GM12892 (cell line): ENCODE data around the gene PDE4B.

Experiments used
- DNase-seq: peaks from one replicate; pipeline ENCODE4 v3.0.0; 2011; ENCODE audit not compliant: insufficient read length
- FAIRE-seq: peaks from 2 replicates; lab custom pipeline; 2011; peaks lifted over from hg19 to GRCh38; lab: Jason Lieb, UNC
- POLR2A ChIP-seq: IDR thresholded peaks from 2 replicates; pipeline ENCODE4 v1.6.1; 2011; ENCODE audit warnings: low read depth, low read length, control low read depth
- POLR2AphosphoS5 ChIP-seq: IDR thresholded peaks from 2 replicates; pipeline ENCODE4 v1.6.1; 2011; ENCODE audit warnings: low read depth, low read length, control low read depth
- TAF1 ChIP-seq: IDR thresholded peaks from 2 replicates; pipeline ENCODE4 v1.6.1; 2011; ENCODE audit warnings: low read depth, mild to moderate bottlenecking, control low read depth, low read length, borderline replicate concordance

PDE4B gene

DNA sequence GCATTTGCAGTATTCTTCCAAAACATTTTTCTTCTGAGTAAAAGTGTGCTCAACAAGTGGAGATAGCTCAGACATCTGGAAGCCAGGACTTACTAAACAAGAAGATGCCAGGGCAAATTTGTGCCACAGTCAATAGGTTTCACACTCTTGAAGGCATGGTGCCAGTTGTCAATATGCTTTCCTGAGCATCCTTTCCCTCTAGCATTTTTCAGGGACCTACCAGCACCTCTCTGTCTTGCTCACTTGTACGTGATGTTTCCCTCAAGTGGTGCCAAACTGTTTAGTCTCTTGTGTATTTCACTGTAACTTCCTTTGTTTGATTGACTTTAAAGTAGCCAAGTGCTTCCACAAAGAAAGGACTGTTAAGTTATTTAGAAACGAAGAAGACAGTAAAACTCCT lies 547.2 kb downstream of the PDE4B start:
- DNase-seq = no peak
- peak; percentile 93 for FAIRE-seq
- TF ChIP-seq POLR2A (peak; percentile 49; the same call in 1 of the 2 replicates), TAF1 (no peak)

DNA sequence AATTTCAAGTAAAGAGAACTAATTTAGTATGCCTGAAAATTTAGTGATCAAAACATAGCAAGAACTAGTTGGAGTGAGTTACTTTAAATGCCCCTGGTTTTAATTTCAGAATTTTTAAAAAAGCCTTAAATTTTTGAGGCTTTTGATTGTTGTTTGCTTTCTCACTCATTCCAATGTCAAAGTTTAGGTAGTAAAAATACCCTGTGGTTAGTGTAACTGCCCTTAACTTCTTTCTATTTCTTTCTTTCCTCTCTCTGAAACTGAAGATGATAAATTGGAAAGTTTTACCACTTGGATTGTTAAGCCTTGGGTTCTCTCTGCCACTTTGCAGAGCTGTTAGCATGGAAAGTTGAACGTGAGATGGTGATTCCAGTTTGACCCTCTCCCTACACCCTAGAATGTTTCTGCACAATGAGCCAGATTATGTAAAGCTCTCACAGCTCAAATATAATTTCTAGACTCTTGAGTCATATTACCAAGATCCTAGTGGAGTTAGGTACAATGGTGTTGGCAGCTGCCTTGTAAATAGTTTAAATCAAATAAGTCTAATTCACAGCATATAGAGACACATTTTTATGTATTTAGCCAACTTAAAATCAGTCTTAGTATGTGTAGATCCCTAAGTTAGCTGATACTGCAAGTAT lies 548.9 kb downstream of the PDE4B start:
- DNase-seq (no peak), FAIRE-seq (peak; percentile 77)
- TF ChIP-seq POLR2AphosphoS5 = no peak
- TF ChIP-seq POLR2A = no peak
- TF ChIP-seq TAF1 = no peak

DNA sequence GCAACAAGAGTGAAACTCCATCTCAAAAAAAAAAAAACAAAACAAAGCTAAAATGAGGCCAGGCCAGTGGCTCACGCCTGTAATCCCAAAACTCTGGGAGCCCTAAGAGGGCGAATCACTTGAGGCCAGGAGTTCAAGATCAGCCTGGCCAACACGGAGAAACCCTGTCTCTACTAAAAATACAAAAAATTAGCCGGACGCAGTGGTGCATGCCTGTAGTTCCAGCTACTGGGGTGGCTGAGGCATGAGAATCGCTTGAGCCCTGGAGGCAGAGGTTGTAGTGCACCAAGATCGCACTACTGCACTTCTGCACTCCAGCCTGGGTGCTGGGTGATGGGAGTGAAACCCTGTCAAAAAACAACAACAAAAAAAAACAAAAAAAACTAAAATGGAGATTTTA lies 550.0 kb downstream of the PDE4B start:
- TF ChIP-seq TAF1 = no peak
- DNase-seq (no peak), FAIRE-seq (peak; percentile 87)

DNA sequence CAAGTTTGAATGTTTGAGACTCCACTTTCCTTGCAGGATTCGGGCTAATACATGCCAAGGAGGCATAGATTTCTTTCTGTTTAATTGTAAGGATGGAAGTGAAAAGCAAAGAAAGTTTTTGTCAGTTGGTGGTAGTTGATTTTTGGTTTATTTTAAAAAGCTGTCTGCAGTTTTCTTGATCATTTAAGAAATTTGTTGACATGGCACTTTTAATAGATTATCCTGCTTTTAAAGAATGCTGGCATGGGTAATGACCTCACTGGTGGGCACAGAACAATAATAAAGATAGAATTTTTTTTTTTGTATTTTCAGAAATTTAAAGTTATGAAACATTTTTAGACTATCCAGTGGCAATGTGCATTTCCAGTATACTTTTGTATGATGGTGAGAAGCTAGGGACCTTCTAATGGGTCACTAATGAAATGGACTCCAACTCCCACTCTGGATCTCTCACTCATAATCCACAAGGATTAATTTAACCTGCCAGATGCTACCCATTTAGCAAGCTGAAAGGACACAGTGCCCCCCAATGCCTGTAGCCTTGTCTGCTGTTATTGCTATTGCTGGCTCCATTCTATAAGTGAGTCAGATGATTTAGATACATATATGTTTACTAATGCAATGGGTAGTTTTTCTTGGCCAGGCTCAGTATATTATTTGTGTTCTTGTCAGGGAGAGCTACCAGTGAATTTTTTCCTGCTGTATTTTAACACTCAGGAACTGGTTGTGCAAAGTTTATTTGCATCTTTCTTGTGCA lies 551.1 kb downstream of the PDE4B start:
- TF ChIP-seq POLR2AphosphoS5 (no peak), TAF1 (no peak), POLR2A (no peak)
- DNase-seq (no peak), FAIRE-seq (peak; percentile 70)

DNA sequence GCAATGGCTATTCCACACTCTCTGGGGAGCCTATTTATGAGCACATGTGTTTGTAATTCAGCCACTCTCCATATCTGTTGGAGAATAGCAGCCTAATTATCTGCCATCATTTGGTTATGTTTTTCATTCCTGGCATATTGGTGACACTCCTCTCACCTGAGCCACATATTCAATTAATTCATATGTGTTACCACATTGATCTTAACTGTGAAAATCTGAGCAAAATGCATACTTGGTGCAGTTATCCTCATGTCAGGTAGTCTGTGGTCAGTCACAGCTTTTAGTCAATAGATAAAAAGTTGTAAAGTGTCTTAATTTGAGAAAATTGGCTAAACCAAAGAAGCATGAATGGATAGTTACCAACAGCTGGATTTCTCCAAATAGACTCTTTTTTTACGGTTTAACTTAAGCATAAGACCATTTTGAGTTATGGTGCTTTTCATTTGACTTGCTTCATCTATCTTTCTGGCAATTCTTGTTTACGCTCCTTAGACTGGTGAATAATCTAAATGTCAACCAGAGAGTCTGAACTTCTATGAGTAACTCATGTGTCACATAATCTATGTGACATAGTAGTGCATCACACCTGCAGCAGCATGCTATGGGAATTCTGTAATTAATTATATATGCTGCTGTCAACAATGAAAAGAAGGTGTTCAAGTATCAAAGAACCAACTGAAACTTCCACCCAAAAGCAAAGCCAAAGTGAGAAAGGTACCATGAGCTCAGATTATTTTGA lies 553.5 kb downstream of the PDE4B start:
- FAIRE-seq (peak; percentile 69), DNase-seq (no peak)
- no peak for TF ChIP-seq POLR2A
- TF ChIP-seq POLR2AphosphoS5 = no peak
- TF ChIP-seq TAF1 = no peak

DNA sequence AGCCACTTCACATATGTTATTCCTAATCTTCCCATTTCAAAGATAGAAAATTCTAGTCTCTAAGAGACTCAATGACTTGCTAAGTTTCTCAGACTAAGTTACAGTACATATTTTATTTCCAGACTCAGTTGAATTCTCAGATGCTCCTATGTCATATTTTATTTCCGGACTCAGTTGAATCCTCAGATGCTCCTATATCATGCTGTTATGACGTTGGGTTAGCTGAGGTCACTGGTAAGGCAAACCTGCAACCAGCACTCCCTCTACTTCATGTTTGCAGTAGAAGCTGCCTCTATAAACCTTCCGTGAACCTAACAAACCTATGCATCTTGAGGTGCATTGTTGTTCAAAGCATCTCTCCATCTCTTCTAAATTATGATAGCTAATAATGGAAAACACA lies 554.2 kb downstream of the PDE4B start:
- TF ChIP-seq TAF1 = no peak
- TF ChIP-seq POLR2AphosphoS5 = no peak
- TF ChIP-seq POLR2A = no peak
- FAIRE-seq = peak; percentile 86
- DNase-seq = no peak

DNA sequence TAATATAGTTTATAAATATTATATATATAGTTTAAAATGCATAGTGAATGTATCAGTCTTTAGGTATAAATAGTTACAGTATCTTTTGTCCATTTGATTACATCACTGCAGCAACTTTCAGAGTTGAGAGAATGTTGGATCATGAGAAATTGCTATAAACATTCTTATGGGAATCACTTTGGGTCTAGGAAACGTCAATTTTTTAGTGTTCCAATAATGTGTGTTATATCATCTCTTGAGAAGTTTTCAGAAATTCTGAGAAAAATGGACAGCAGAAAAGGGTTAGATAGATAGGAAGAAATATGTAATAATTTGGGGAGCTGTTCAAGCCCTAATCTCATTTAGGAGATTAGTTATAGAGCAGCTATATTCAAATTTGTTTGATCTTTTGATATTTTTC lies 556.1 kb downstream of the PDE4B start:
- no peak for TF ChIP-seq POLR2A
- no peak for TF ChIP-seq TAF1
- no peak for TF ChIP-seq POLR2AphosphoS5
- FAIRE-seq = no peak
- no peak for DNase-seq

DNA sequence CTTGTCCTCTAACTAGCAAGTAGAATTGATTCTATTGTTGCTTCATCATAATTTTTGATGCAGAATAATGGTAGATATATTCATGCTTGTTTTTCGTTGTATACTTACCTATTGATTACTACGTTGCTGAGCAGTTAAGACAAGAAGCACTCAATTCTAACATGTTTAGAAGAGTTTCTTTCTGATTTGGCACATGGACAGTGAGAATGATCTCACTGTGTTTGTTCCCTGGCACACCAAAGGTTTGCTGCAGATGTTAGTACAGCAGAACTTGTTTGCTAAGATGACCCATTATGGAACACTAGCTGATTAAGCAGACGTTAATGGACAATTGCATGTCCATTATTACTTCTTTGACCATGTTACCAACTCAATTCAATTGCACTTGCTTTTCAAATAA lies 556.5 kb downstream of the PDE4B start:
- no peak for TF ChIP-seq TAF1
- TF ChIP-seq POLR2A = no peak
- FAIRE-seq (no peak), DNase-seq (no peak)

DNA sequence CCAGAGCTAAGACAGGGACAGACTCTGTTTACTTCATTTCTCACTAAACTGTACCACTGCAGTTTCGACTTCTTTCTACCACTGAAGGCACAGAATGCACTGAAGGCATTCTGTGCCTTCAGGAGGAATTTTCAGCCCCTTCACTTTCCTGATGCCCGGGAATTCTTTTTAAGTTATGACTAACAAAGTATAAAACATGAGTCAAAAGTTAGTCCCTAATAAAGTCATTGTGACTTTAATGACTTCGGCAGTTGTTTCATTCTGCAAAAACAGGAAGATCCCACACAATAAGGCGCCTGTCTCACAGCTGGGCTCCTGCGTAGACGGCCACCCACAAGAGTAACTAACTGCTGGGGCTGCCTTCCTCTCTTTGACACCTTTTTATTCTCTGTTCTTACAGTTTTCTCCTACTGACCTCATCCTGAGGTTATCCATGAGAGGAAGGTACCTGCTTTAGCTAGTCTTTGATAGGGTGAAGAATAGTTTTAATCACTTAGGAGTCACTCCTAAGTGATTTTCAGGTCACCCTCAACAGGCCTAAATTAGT lies 557.4 kb downstream of the PDE4B start:
- peak; percentile 90 for FAIRE-seq

DNA sequence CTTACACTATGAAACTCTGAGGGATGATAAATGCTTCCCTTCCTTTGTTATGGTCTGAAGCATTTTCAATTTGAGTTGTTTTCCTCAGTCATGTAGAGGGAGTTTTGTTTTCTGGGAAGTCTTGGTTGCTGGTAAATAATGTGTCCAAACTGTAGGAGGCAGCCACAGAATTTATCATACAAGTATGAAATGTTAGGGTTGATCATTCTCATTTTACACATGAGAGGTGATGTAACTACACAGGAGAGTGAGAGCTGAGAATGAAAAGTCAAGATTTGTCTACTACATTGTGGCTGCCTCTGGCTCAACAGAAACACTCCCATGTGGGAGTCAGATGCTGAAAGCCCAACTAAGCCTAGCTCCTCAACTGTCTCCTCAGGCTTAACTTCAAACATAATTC lies 558.8 kb downstream of the PDE4B start:
- DNase-seq = no peak
- FAIRE-seq = no peak
- TF ChIP-seq TAF1 (no peak), POLR2AphosphoS5 (no peak), POLR2A (no peak)

More for the DNA sequence above, 557.4 kb downstream of the PDE4B start:
- TF ChIP-seq POLR2A (no peak; the same call in 1 of the 2 replicates), POLR2AphosphoS5 (0 out of 2 replicates have a peak, but pooled peaks have one; percentile 22)
- no peak for DNase-seq

DNA sequence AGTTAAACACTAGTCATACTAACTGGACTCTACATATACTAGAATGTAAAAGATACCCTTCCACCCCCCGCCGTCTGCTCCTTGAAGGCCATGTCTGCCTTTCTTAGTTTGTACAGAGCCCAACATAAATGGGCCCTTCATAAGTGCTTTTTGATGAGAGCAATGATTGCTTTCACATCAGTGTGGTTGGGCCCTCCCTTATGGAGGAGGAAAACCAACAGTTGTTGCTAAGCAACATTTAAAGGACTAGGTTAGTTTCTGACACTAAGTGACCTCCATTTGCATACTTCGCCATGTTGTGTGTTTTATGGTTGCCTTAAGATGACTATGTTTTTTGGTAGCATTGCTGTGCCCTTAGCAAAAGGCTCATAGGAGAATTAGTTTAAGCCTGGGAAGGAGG lies 559.2 kb downstream of the PDE4B start:
- peak; percentile 95 for FAIRE-seq
- DNase-seq = no peak
- TF ChIP-seq POLR2AphosphoS5 (no peak), TAF1 (no peak), POLR2A (no peak)

DNA sequence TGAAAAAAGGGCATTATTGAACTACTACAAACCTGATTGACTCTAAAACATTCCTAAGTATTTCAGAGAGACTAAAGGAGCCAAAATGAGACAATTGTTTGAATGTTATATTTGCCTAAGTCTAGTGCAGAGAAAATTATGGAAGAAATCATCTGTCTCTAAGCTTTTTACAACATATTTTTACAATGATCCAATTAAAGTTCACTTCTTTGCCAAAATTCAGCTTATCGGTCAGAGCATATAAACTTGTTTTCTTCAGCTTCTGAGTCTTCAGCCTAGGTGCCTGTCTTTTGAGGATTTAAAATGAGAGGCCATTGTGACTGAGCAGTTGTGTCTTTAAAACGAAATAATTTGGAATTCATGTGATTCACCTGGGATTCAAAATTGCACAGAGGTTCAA lies 560.1 kb downstream of the PDE4B start:
- TF ChIP-seq POLR2AphosphoS5 = no peak
- no peak for TF ChIP-seq POLR2A
- TF ChIP-seq TAF1 = no peak
- FAIRE-seq = peak; percentile 24
- no peak for DNase-seq

DNA sequence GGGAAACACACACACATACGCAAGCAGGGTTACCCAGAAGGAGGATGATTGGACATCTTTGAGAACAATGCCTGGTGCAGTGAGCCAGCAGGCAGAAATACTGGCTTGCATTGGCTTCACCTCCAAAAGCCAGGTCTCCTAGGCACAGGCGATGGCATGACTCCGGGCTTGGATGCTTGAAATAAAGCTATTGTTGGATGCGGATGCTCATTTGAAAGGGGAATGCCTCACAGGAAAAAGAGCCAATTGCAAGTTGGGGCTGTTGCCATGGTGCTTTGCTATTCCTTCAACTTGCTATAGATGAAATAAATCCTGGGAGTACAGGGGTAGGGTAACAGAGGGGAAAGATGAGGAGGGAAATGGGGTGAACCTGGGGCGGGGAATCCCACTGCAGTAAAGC lies 560.6 kb downstream of the PDE4B start:
- no peak for FAIRE-seq
- no peak for DNase-seq
- TF ChIP-seq POLR2A = no peak
- TF ChIP-seq POLR2AphosphoS5 = no peak
- TF ChIP-seq TAF1 = no peak
